K562 (cell line): ENCODE data around the gene TRAF3IP3. TPM values are rescaled to one million over a fixed set of nuclear protein-coding genes. Genes with fewer than 3 reads are reported as not detected.

ENCODE experiments used
- ASH1L ChIP-seq: fragments of 450-650 bp; IDR thresholded peaks from 2 replicates; pipeline ENCODE4 v1.6.1; 2018; ENCODE audit warnings: borderline replicate concordance, mild to moderate bottlenecking, low read depth; ENCODE audit not compliant: partially characterized antibody
- BCL6 ChIP-seq: fragments of 250-450 bp; sonication (Bioruptor Pico); IDR thresholded peaks from 2 replicates; pipeline ENCODE4 v1.4.0; 2020
- CXXC5 ChIP-seq: fragments of 250-450 bp; sonication (Bioruptor Pico); IDR thresholded peaks from 2 replicates; pipeline ENCODE4 v1.8.0; 2022; ENCODE audit warnings: inconsistent platforms, mild to moderate bottlenecking, moderate library complexity
- HNRNPUL1 ChIP-seq: fragments of 200-400 bp; formaldehyde crosslinking; IDR thresholded peaks from 2 replicates; pipeline ENCODE4 v1.6.1; 2017; ENCODE audit warnings: low read length
- JUND ChIP-seq, 2 experiments: IDR thresholded peaks; 2 replicates in 1 of 2; 3 replicates in 1 of 2; pipeline ENCODE4 v1.6.1; 2011; ENCODE audit warnings: borderline replicate concordance in 2 of 2, low read depth in 2 of 2, low read length in 2 of 2, improper control_type of control experiment in 1 of 2, missing biosample characterization in 1 of 2, missing genetic modification characterization in 1 of 2, missing genetic modification reagents in 1 of 2
- MAFF ChIP-seq: IDR thresholded peaks from 2 replicates; pipeline ENCODE4 v1.6.1; 2012; ENCODE audit warnings: low read length, improper control_type of control experiment
- MYNN ChIP-seq, 2 experiments: sonication (generic); formaldehyde crosslinking in 1 of 2; IDR thresholded peaks; 2 replicates each; pipeline versions ENCODE4 v1.5.0 to v1.6.1; 2016 to 2020; ENCODE audit warnings: antibody characterized with exemption in 1 of 2, missing genetic modification reagents in 1 of 2
- PCBP1 ChIP-seq: fragments of 200-400 bp; formaldehyde crosslinking; IDR thresholded peaks from 2 replicates; pipeline ENCODE4 v1.6.1; 2018; ENCODE audit warnings: mild to moderate bottlenecking, low read depth, low read length; ENCODE audit not compliant: poor library complexity, severe bottlenecking
- RERE ChIP-seq: sonication (generic); formaldehyde crosslinking; IDR thresholded peaks from 2 replicates; pipeline ENCODE4 v1.8.0; 2023; ENCODE audit warnings: missing genetic modification reagents, mild to moderate bottlenecking, borderline replicate concordance
- SMARCB1 ChIP-seq: IDR thresholded peaks from 2 replicates; pipeline ENCODE4 v1.6.1; 2011; ENCODE audit warnings: improper control_type of control experiment, low read depth; ENCODE audit not compliant: insufficient read length
- SRF ChIP-seq, 2 experiments: fragments of 250-450, 450-650 bp in 1 of 2; sonication (Bioruptor Pico) in 1 of 2; sonication (generic) in 1 of 2; formaldehyde crosslinking; IDR thresholded peaks; 2 replicates each; pipeline versions ENCODE4 v1.5.0 to v1.5.1; 2020 to 2022; ENCODE audit warnings: mild to moderate bottlenecking in 1 of 2, missing genetic modification reagents in 1 of 2
- TRIM24 ChIP-seq, 2 experiments: fragments of 450-650 bp; IDR thresholded peaks; 2 replicates each; pipeline ENCODE4 v1.6.1; 2016
- ZFP1 ChIP-seq: fragments of 450-650 bp; formaldehyde crosslinking; IDR thresholded peaks from 2 replicates; pipeline ENCODE4 v1.4.0; 2020; ENCODE audit warnings: mild to moderate bottlenecking, mixed read lengths
- ZNF764 ChIP-seq: fragments of 250-450 bp; sonication (Bioruptor Pico); IDR thresholded peaks from 2 replicates; pipeline ENCODE4 v1.4.0; 2020; ENCODE audit warnings: low read depth, mild to moderate bottlenecking, moderate library complexity
- polyA plus RNA-seq, 8 experiments: library from polyadenylated mRNA; depleted of rRNA in 4 of 8; stranded (reverse) in 5 of 8; unstranded in 3 of 8; fragments of >200 nt; fragmentation: Nextera tagmentation in 2 of 8; fragmentation: Illumina TruSeq in 1 of 8; extraction: Ambion mirVana in 2 of 8; extraction: Trizol in 1 of 8; gene quantifications; 2 replicates each; pipeline versions ENCODE4 v1.2.1 to v1.2.3, GENCODE V29; 2011 to 2014; ENCODE audit warnings: inconsistent platforms in 1 of 8, missing spikeins in 1 of 8
- total RNA-seq, 7 experiments: library from RNA; depleted of rRNA in 6 of 7; stranded (reverse); fragments of >200 nt in 6 of 7; fragmentation: Illumina TruSeq in 2 of 7; extraction: Trizol in 2 of 7; gene quantifications; 2 replicates each; pipeline versions ENCODE4 v1.2.1 to v1.2.3, GENCODE V29; 2011 to 2021; ENCODE audit warnings: low replicate concordance in 1 of 7
- TF ChIP-seq, protein P1 (sequence below): IDR thresholded peaks from 2 replicates; pipeline ENCODE4 v1.6.1; 2011; ENCODE audit warnings: borderline replicate concordance, low read depth, mild to moderate bottlenecking, moderate library complexity, low read length; ENCODE audit not compliant: insufficient read depth, poor library complexity, severe bottlenecking
- TF ChIP-seq, protein P2 (sequence below), 2 experiments: fragments of 250-450 bp in 1 of 2; fragments of 450-650 bp in 1 of 2; sonication (Bioruptor Pico) in 1 of 2; IDR thresholded peaks; 2 replicates each; pipeline versions ENCODE4 v1.6.1 to v1.8.0; 2016 to 2021; ENCODE audit warnings: mild to moderate bottlenecking in 2 of 2, moderate library complexity in 2 of 2, missing compliant biosample characterization in 1 of 2, missing genetic modification characterization in 1 of 2

The TRAF3IP3 gene
- total and polyA plus RNA-seq, 9 of the 15 experiments (the other 6 are each of a cell fraction or from before 2014, with no cell fraction given), result 0.06 to 1.1 (median 0.31) TPM

DNA sequence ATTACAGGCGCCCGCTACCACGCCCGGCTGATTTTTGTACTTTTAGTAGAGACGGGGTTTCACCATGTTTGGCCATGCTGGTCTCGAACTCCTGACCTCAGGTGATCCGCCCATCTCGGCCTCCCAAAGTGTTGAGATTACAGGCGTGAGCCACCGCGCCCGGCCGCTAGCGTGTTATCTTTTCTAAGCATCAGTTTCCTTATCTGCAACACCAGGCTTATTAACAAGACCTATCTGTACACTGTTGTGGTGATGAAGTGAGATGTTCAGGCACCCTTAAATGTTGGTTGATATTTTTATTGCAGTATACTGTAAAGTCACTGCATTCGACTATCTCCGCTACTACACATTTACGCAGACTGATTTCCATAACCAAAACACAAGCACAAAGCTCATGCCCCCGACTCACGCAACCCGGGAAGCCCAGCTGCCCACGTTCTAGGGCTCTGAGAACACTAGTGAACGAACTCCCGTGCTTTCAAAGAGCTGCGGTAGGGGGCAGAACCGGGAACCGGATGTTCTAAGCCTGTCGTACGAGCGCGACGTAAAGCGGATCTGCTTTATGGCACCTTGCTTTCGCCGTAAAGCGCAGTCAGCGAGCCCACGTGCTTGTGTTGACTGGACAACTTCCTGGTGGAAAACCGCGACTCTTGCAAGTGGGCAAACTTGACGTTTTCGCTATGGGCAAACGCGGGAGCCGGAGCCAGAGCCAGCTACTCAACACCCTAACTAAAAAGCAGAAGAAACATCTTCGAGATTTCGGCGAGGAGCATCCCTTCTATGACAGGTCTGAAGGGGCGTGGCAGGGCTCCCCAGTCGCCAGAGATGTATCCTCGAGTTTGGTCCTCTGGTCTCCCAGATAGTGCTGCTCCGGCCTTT is 71.8 kb downstream of the TRAF3IP3 start, which contains the start of gene UTP25 (continued):
- TF ChIP-seq ZFP1 (CRISPR knock-in tag) (no peak), HNRNPUL1 (no peak), JUND (IDR thresholded peaks at IDR 0.05; ENCODE audit: borderline replicate concordance, low read depth, low read length) (peak; percentile 80), JUND (tag; IDR thresholded peaks at IDR 0.05; ENCODE audit: borderline replicate concordance, low read depth, low read length) (peak; percentile 80; the same call in 2 of the 3 replicates), SRF (CRISPR knock-in tag; IDR thresholded peaks at IDR 0.05) (0 out of 4 replicates have a peak, but pooled peaks of 1 of the 2 experiments have one; percentile 45), CXXC5 (CRISPR knock-in tag) (peak; percentile 96), PCBP1 (no peak), TRIM24 (IDR thresholded peaks at IDR 0.05) (peak; percentile 36 to 42; a peak in 2 of 4 replicates), MYNN (IDR thresholded peaks at IDR 0.05) (peak; percentile 77; the same call in 1 of the 2 replicates), MYNN (CRISPR knock-in tag; IDR thresholded peaks at IDR 0.05) (no peak), RERE (CRISPR knock-in tag) (no peak), ASH1L (peak; percentile 44), SMARCB1 (no peak), MAFF (peak; percentile 10; the same call in 1 of the 2 replicates), ZNF764 (no peak), BCL6 (no peak)
- TF ChIP-seq, protein P1, sequence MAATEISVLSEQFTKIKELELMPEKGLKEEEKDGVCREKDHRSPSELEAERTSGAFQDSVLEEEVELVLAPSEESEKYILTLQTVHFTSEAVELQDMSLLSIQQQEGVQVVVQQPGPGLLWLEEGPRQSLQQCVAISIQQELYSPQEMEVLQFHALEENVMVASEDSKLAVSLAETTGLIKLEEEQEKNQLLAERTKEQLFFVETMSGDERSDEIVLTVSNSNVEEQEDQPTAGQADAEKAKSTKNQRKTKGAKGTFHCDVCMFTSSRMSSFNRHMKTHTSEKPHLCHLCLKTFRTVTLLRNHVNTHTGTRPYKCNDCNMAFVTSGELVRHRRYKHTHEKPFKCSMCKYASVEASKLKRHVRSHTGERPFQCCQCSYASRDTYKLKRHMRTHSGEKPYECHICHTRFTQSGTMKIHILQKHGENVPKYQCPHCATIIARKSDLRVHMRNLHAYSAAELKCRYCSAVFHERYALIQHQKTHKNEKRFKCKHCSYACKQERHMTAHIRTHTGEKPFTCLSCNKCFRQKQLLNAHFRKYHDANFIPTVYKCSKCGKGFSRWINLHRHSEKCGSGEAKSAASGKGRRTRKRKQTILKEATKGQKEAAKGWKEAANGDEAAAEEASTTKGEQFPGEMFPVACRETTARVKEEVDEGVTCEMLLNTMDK, result peak; percentile 93
- TF ChIP-seq, protein P2, sequence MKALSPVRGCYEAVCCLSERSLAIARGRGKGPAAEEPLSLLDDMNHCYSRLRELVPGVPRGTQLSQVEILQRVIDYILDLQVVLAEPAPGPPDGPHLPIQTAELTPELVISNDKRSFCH (CRISPR knock-in tag; IDR thresholded peaks at IDR 0.05), result 0 out of 2 replicates have a peak, but pooled peaks have one; percentile 12
- TF ChIP-seq, protein P2 (tag; IDR thresholded peaks at IDR 0.05), result no peak
